ENCODE measurements around the gene SMPD3.

DNA sequence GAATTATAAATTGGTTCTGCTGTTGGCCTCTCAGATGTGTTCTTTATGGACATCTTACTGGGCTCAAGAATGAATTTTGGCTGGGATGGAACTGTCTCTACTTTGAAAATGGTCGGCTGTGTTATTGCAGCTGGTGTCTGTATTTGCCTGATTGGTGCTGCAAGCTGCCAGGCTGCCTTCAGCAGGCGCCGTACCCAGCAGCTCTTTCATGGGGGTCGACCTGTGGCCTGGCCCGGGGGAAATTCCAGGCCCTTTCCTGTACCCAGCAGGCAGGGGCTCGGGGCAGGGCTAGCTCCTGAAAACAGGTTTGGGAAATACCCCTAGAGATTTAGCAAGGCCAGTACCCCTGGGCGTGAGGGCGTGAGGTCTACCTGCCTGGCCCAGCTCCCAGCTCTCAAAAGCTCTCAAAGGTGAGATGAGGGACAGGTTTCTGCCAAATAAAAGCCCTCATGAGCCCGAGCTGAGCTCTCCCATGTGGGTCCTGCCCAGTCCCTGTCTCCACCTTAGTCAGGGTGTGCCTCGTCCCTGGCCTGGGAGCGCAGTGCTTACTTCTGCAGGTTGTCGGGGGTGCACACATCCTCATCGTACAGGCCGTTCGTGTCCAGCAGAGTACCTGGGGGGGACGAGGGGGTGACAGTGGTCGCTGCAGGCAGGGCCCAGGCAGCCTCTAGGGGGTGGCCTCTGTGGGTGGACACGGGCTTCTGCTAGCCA is 85.2 kb downstream of the SMPD3 start:
- TF ChIP-seq, protein P1, sequence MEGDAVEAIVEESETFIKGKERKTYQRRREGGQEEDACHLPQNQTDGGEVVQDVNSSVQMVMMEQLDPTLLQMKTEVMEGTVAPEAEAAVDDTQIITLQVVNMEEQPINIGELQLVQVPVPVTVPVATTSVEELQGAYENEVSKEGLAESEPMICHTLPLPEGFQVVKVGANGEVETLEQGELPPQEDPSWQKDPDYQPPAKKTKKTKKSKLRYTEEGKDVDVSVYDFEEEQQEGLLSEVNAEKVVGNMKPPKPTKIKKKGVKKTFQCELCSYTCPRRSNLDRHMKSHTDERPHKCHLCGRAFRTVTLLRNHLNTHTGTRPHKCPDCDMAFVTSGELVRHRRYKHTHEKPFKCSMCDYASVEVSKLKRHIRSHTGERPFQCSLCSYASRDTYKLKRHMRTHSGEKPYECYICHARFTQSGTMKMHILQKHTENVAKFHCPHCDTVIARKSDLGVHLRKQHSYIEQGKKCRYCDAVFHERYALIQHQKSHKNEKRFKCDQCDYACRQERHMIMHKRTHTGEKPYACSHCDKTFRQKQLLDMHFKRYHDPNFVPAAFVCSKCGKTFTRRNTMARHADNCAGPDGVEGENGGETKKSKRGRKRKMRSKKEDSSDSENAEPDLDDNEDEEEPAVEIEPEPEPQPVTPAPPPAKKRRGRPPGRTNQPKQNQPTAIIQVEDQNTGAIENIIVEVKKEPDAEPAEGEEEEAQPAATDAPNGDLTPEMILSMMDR (IDR thresholded peaks at IDR 0.05) = no peak
- TF ChIP-seq POLR2A (IDR thresholded peaks at IDR 0.05) = no peak
